ENCODE measurements around the gene PARVG. TPM values are rescaled to one million over a fixed set of nuclear protein-coding genes. Genes with fewer than 3 reads are reported as not detected.

The PARVG gene
- total and polyA plus RNA-seq, 2 of the 13 experiments (the other 11 are each of a cell fraction or from before 2014, with no cell fraction given), result not detected

DNA sequence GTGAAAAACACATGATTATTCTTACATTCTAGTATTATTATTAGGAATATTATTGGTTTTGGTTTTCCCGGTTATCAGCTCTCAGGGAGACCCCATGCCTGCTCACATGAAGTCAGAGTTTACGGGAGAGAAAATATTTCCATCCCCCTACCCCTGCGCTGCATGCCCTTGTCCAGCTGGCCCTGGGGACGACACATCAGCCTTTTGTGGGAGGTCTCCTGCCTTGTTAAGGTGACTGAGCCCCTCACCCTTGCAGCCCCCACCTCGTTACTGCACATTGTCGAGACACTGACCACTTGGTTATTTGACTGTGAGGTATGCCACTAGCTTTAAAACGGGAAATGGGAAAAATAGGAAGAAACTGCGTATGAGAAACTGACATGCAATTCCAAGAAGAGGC lies 63.0 kb downstream of the PARVG start (continued):
- TF ChIP-seq SOX6 (IDR thresholded peaks at IDR 0.05) (no peak), SOX6 (CRISPR knock-in tag; IDR thresholded peaks at IDR 0.05) (no peak), ZNF20 (CRISPR knock-in tag; IDR thresholded peaks at IDR 0.05) (no peak), TBL1XR1 (IDR thresholded peaks at IDR 0.05; ENCODE audit: borderline replicate concordance, low read length, partially characterized antibody) (no peak), ZMYM3 (CRISPR knock-in tag; IDR thresholded peaks at IDR 0.05) (no peak), SIN3A (IDR thresholded peaks at IDR 0.05; ENCODE audit: borderline replicate concordance, low read depth, low read length) (no peak)
- TF ChIP-seq, protein P1, sequence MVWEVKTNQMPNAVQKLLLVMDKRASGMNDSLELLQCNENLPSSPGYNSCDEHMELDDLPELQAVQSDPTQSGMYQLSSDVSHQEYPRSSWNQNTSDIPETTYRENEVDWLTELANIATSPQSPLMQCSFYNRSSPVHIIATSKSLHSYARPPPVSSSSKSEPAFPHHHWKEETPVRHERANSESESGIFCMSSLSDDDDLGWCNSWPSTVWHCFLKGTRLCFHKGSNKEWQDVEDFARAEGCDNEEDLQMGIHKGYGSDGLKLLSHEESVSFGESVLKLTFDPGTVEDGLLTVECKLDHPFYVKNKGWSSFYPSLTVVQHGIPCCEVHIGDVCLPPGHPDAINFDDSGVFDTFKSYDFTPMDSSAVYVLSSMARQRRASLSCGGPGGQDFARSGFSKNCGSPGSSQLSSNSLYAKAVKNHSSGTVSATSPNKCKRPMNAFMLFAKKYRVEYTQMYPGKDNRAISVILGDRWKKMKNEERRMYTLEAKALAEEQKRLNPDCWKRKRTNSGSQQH (CRISPR knock-in tag; IDR thresholded peaks at IDR 0.05; ENCODE audit: low read depth), result no peak

DNA sequence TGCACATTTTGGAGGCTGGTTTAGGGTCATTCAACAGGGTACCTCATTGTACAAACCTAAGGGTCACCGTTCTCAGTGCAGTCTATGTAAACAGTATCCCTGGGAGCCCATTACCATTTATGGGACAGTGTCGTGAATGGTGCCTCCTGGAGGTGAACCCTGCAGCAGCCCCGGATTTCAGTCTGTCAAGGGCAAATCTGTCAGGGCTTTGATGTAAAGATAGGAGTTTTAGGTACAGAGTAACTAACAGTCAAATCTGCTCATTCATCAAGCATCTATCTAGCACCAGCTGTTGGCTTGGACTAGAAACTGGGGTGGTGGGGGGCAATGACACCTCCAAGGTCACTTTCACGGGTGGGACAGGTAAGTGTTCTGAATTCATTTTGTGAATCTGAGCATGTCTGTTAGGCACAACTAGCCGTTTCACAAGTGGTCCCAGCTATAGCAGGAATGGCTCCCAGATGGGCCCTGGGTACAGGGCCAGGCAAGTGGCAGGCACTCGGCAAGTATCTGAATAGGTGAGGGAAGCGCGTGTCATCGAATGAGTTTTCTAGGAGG lies 63.6 kb downstream of the PARVG start:
- in situ Hi-C loops (cut with HindIII; ENCODE audit: extremely low pct_ligation_motif_present, low pct_unique_long_range_greater_than_20kb), result no loop called here
- Histone ChIP-seq H3K36me3 (replicated peaks in 1 of 2; ENCODE audit: control insufficient read depth in 1 of 2, insufficient read depth in 2 of 2, low read length in 2 of 2) (no peaks in the 10 kb centered on the region), H3K9me3 (ENCODE audit: low read length) (peaks cover 6% of the 10 kb centered on the region; the same call in 1 of the 2 replicates), H3K79me2 (ENCODE audit: insufficient read depth, low read length) (no peaks in the 10 kb centered on the region), H3K27me3 (ENCODE audit: control insufficient read depth in 1 of 2, insufficient read depth in 2 of 2, low read length in 2 of 2) (no peaks in the 10 kb centered on the region; a peak in 2 of 5 replicates), H3K9ac (ENCODE audit: insufficient read depth, low read depth, low read length) (no peak overlapping the region), H3K4me3 (replicated peaks in 1 of 3; ENCODE audit: insufficient read depth in 1 of 3, low read depth in 2 of 3, low read length in 3 of 3) (no peak overlapping the region), H3K27ac (ENCODE audit: extremely low read length, insufficient read depth, low read length) (no peak overlapping the region), H4K20me1 (ENCODE audit: insufficient read depth, low read length) (no peaks in the 10 kb centered on the region), H2AFZ (ENCODE audit: low read length) (no peak overlapping the region), H3K4me2 (ENCODE audit: low read depth, low read length) (no peak overlapping the region), H3K4me1 (ENCODE audit: insufficient read depth, low read length) (no peaks in the 10 kb centered on the region)
- ATAC-seq, result no peak
- ChIA-PET CTCF (ENCODE audit: low intra/inter-chr PET ratio, low total read pairs) (no interaction called here), POLR2A (no interaction called here)
- no TSS peak for BruUV-seq (replicated peaks)
- intact Hi-C loops (cut with micrococcal nuclease; ENCODE audit: unreplicated experiment), result no loop called here
- FAIRE-seq, result no peak
- 51% methylated on average over 8 of the region's 9 CpGs for WGBS (ENCODE audit: low lambda C conversion rate)
- no peak for DNase-seq (ENCODE audit: low spot score)
- TF ChIP-seq ARNT (IDR thresholded peaks at IDR 0.05) (no peak), KLF13 (CRISPR knock-in tag; IDR thresholded peaks at IDR 0.05) (no peak), NFRKB (IDR thresholded peaks at IDR 0.05) (no peak), MTF2 (CRISPR knock-in tag; IDR thresholded peaks at IDR 0.05; ENCODE audit: borderline replicate concordance) (no peak), MAFF (IDR thresholded peaks at IDR 0.05; ENCODE audit: low read depth, low read length) (no peak), ZNF674 (CRISPR knock-in tag; IDR thresholded peaks at IDR 0.05; ENCODE audit: low read depth) (no peak), NCOR1 (IDR thresholded peaks at IDR 0.05; ENCODE audit: borderline replicate concordance, low read length) (no peak), TAF1 (CRISPR knock-in tag; IDR thresholded peaks at IDR 0.05) (no peak)
- TF ChIP-seq, protein P2, sequence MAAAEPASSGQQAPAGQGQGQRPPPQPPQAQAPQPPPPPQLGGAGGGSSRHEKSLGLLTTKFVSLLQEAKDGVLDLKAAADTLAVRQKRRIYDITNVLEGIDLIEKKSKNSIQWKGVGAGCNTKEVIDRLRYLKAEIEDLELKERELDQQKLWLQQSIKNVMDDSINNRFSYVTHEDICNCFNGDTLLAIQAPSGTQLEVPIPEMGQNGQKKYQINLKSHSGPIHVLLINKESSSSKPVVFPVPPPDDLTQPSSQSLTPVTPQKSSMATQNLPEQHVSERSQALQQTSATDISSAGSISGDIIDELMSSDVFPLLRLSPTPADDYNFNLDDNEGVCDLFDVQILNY (CRISPR knock-in tag; conservative IDR thresholded peaks at IDR 0.05), result no peak
- TF ChIP-seq, protein P3, sequence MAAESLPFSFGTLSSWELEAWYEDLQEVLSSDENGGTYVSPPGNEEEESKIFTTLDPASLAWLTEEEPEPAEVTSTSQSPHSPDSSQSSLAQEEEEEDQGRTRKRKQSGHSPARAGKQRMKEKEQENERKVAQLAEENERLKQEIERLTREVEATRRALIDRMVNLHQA (CRISPR knock-in tag; IDR thresholded peaks at IDR 0.05), result no peak
- TF ChIP-seq, protein P4, sequence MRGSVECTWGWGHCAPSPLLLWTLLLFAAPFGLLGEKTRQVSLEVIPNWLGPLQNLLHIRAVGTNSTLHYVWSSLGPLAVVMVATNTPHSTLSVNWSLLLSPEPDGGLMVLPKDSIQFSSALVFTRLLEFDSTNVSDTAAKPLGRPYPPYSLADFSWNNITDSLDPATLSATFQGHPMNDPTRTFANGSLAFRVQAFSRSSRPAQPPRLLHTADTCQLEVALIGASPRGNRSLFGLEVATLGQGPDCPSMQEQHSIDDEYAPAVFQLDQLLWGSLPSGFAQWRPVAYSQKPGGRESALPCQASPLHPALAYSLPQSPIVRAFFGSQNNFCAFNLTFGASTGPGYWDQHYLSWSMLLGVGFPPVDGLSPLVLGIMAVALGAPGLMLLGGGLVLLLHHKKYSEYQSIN (CRISPR knock-in tag; IDR thresholded peaks at IDR 0.05; ENCODE audit: borderline replicate concordance), result no peak
- TF ChIP-seq, protein P5, sequence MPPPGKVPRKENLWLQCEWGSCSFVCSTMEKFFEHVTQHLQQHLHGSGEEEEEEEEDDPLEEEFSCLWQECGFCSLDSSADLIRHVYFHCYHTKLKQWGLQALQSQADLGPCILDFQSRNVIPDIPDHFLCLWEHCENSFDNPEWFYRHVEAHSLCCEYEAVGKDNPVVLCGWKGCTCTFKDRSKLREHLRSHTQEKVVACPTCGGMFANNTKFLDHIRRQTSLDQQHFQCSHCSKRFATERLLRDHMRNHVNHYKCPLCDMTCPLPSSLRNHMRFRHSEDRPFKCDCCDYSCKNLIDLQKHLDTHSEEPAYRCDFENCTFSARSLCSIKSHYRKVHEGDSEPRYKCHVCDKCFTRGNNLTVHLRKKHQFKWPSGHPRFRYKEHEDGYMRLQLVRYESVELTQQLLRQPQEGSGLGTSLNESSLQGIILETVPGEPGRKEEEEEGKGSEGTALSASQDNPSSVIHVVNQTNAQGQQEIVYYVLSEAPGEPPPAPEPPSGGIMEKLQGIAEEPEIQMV (CRISPR knock-in tag; IDR thresholded peaks at IDR 0.05; ENCODE audit: low read depth), result no peak
